ENCODE measurements around the gene ELMO3.

ELMO3 gene

GRCh38 chr16:67244387-67245185 lies 45.7 kb downstream of the ELMO3 start:
- DNase-seq (ENCODE audit: extremely low read depth, low read depth): peak; percentile 71
- peak overlapping the region; percentile 72 for H3K4me3 ChIP-seq (replicated peaks; ENCODE audit: low read depth, low read length)

DNA sequence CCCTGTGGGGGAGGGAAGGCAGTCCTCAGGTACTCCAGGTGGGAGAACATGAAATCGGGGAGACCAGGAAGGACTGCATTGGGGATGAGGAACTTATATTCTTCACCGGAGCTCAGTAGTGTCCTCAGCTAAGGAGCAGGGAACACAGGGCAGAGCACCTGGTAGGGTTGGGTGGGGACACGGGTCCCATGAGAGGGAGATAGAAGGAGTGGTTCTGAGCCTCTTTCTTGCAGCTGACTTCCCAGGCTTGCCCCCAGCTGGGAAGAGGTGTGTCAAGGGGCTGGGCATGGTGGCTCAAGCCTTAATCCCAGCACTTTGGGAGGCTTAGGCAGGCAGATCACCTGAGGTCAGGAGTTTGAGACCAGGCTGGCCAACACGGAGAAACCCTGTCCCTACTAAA lies 46.3 kb downstream of the ELMO3 start:
- DNase-seq (ENCODE audit: extremely low read depth, low read depth): no peak
- peak overlapping the region; percentile 72 for H3K4me3 ChIP-seq (replicated peaks; ENCODE audit: low read depth, low read length)
- TF ChIP-seq, protein P1, sequence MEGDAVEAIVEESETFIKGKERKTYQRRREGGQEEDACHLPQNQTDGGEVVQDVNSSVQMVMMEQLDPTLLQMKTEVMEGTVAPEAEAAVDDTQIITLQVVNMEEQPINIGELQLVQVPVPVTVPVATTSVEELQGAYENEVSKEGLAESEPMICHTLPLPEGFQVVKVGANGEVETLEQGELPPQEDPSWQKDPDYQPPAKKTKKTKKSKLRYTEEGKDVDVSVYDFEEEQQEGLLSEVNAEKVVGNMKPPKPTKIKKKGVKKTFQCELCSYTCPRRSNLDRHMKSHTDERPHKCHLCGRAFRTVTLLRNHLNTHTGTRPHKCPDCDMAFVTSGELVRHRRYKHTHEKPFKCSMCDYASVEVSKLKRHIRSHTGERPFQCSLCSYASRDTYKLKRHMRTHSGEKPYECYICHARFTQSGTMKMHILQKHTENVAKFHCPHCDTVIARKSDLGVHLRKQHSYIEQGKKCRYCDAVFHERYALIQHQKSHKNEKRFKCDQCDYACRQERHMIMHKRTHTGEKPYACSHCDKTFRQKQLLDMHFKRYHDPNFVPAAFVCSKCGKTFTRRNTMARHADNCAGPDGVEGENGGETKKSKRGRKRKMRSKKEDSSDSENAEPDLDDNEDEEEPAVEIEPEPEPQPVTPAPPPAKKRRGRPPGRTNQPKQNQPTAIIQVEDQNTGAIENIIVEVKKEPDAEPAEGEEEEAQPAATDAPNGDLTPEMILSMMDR (IDR thresholded peaks at IDR 0.05; ENCODE audit: low read depth, low read length, missing control alignments): no peak

More at GRCh38 chr16:67244387-67245185, 45.7 kb downstream of the ELMO3 start:
- TF ChIP-seq, protein P1 (IDR thresholded peaks at IDR 0.05; ENCODE audit: low read depth, low read length, missing control alignments): no peak

GRCh38 chr16:67245674-67246080 lies 46.7 kb downstream of the ELMO3 start:
- no peak for DNase-seq (ENCODE audit: extremely low read depth, low read depth)
- TF ChIP-seq, protein P1 (IDR thresholded peaks at IDR 0.05; ENCODE audit: low read depth, low read length, missing control alignments): no peak
- H3K4me3 ChIP-seq (replicated peaks; ENCODE audit: low read depth, low read length): peak overlapping the region; percentile 72

DNA sequence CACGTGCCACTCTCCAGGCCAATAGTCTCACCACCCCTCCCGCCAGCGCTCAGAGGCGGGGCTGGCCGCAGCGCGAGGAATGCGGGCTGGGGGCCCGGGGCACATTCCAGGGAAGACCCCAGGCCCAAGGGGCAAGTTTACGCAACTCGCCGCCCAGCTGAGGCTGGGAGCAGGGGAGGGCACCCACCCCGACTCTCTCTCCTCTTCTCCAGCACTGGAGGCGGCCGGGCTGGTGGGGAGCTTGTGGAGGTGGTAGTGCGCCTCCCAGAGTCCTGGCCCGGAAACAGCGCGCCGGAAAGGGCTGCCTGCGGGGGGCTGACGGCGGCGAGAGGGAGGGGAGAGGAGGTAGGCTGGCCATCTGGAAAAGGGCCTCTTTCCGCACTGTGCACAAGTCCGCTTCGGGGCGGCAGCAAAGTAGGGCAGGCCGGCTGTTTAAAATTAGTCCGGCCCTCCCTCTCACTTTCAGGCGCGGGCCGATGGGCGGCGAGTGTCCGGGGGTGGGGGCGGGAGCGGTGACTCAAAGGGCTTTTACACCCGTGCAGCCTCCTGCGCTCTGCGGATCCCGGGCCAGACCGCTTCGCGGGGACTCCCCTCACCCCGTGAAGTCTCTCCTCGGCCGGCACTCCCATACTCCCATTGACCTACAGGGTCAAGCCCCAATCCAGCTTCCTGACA lies 47.3 kb downstream of the ELMO3 start:
- TF ChIP-seq, protein P1 (IDR thresholded peaks at IDR 0.05; ENCODE audit: low read depth, low read length, missing control alignments): peak; percentile 39
- peak overlapping the region; percentile 72 for H3K4me3 ChIP-seq (replicated peaks; ENCODE audit: low read depth, low read length)
- DNase-seq (ENCODE audit: extremely low read depth, low read depth): peak; percentile 59

DNA sequence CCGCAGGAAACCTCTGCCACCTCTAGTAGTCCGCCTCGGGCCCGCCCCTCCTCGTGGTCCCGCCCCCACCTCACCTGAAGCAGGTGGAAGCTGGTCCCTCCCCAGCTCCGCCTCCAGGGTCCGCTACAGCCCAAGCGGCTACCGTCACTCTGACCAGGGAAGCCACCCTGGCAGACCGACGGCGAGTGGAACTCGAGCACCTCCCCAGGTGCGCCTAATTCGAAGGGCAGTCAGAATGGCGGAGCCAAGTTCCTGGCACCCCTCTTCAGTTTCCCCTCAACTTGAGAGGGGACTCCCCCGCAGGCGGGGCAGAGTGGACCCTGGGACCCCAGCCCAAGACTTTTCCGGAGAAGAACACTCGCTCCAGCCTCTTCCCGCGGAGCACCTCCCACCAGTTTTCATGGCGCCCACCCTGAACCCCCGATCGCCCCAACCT lies 47.8 kb downstream of the ELMO3 start:
- TF ChIP-seq, protein P1 (IDR thresholded peaks at IDR 0.05; ENCODE audit: low read depth, low read length, missing control alignments): no peak
- H3K4me3 ChIP-seq (replicated peaks; ENCODE audit: low read depth, low read length): peak overlapping the region; percentile 72
- no peak for DNase-seq (ENCODE audit: extremely low read depth, low read depth)

DNA sequence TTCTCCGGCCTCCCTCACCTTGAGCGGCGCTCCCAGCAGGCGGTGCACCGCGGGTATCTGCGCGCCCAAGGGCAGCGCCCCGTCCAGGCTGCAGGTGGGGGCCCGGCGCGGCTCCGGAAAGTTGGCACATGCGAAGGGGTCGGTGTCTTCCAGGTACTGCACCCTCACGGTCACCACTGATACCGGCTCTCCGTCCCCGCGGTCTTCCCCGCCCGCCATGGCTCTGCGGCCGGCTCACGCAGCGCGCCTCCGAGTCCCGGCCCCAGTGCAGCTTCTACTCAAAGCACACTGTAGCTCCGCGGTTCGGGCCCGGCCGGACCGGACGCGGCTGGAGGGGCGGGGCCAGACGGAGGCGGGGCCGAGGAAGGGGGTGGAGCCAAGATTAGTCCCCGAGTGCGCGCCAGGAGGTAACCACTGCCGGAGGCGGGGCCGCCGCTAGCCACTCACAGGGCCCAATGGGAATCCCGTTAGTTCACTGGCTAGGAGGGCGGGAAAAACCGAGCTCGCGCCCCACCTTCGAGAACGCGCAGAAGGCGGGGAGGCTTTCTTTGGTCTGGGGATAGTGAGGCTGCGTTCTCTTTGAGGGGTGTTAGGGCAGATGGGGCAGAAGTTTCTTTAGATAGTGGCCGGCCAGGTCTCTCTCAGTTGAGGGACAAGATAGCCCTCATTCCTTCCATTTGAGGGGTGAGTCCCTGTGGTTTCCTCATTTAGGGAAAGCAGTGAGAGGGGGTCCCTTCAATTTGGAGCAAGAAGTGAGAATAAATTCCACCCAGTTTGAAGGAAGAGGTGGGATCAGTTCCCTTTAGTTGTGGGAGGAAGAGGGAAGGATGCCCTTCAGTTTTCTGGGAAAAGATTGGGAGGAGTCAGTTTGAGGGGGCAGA lies 48.5 kb downstream of the ELMO3 start, which contains the start of gene FHOD1:
Gene FHOD1 (minus strand): TSS at position 290 of the 881 bp plus-strand sequence. CDS start 71 bp downstream, at position 219.
- peak; percentile 77 for DNase-seq (ENCODE audit: extremely low read depth, low read depth)
- peak within 1 kb of the TSS; percentile 72 for H3K4me3 ChIP-seq (replicated peaks; ENCODE audit: low read depth, low read length)
- TF ChIP-seq, protein P1 (IDR thresholded peaks at IDR 0.05; ENCODE audit: low read depth, low read length, missing control alignments): no peak
